Large intestine (tissue), 3 donors: ENCODE results near the gene RPH3AL. TPM values are rescaled to one million over a fixed set of nuclear protein-coding genes. Genes with fewer than 3 reads are reported as not detected.

Source experiments
- DNase-seq, 2 donors: peaks; one replicate each; pipeline versions ENCODE4 v3.0.0 to v3.0.0-alpha.2; 2013
- H3K27ac ChIP-seq: one replicate; pipeline ENCODE4 v1.5.1; 2013; ENCODE audit warnings: low read length
- H3K27me3 ChIP-seq: 2 replicates; pipeline ENCODE4 v1.6.1; 2013; ENCODE audit warnings: low read length; ENCODE audit not compliant: control insufficient read depth, insufficient read depth
- H3K36me3 ChIP-seq: 2 replicates; pipeline ENCODE4 v1.6.1; 2013; ENCODE audit warnings: low read length; ENCODE audit not compliant: control insufficient read depth, insufficient read depth
- H3K4me1 ChIP-seq: one replicate; pipeline ENCODE4 v1.6.1; 2013; ENCODE audit warnings: low read length; ENCODE audit not compliant: control insufficient read depth, insufficient read depth
- H3K4me3 ChIP-seq: one replicate; pipeline ENCODE4 v1.5.1; 2013; ENCODE audit warnings: low read length
- H3K9me3 ChIP-seq: one replicate; pipeline ENCODE4 v1.6.1; 2013; ENCODE audit warnings: mild to moderate bottlenecking, low read depth, low read length, moderate library complexity; ENCODE audit not compliant: control insufficient read depth
- WGBS: methylation state at CpG from one replicate; pipeline ENCODE4 v1.1.5; 2013; ENCODE audit warnings: low lambda C conversion rate; ENCODE audit not compliant: insufficient coverage; 5-methylcytosine and 5-hydroxymethylcytosine counted together
- polyA plus RNA-seq: library from polyadenylated mRNA; unstranded; fragments of 120-200 nt; gene quantifications from one replicate; pipeline ENCODE4 v1.2.1, GENCODE V29; 2013

Gene RPH3AL
- polyA plus RNA-seq, 1 donor: 8.2 TPM

DNA sequence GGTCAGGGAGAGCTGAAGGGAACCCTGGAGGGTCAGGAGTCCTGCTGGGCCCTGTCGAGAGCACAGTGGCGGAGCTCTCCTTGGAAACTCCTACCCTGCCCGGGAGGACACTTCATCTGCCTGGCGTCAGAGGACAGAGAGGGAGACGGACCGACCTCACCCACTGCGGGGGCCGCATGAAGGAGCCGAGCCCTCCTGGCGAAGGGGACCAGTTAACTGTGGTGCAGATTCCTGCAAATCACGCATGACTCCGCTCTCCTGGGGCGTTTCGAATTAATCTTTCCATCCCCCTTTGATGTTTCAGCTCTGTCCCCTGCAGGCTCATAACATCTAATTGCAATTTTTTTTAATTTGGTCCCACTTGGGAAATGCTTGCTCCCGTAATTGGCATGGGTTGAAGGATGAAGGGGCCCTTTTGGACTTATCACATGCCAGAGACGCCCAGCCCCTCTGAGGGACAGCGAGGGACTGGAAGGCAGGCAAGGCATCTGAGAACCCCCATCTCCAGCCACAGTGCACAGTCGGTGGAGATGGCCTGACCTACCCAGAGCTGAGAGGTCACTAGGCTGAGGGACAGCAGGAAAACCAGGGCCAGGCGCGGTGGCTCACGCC, 26.5 kb downstream of the RPH3AL start:
- 90% methylated on average over 2 of the region's 21 CpGs for WGBS
- Histone ChIP-seq H3K27ac (no peak overlapping the region), H3K4me3 (no peak overlapping the region), H3K36me3 (peaks cover 2% of the 10 kb centered on the region), H3K9me3 (peaks cover 4% of the 10 kb centered on the region), H3K4me1 (no peaks in the 10 kb centered on the region), H3K27me3 (no peaks in the 10 kb centered on the region)
- no peak for DNase-seq

- Histone ChIP-seq H3K27ac (no peak overlapping the region), H3K27me3 (no peaks in the 10 kb centered on the region), H3K36me3 (peaks cover 2% of the 10 kb centered on the region), H3K9me3 (peaks cover 4% of the 10 kb centered on the region), H3K4me1 (no peaks in the 10 kb centered on the region), H3K4me3 (no peak overlapping the region)
- WGBS: 100% methylated on average over 1 of the region's 13 CpGs
- no peak for DNase-seq
Measured at GRCh38 chr17:325270-326009, 27.2 kb downstream of the RPH3AL start.

DNA sequence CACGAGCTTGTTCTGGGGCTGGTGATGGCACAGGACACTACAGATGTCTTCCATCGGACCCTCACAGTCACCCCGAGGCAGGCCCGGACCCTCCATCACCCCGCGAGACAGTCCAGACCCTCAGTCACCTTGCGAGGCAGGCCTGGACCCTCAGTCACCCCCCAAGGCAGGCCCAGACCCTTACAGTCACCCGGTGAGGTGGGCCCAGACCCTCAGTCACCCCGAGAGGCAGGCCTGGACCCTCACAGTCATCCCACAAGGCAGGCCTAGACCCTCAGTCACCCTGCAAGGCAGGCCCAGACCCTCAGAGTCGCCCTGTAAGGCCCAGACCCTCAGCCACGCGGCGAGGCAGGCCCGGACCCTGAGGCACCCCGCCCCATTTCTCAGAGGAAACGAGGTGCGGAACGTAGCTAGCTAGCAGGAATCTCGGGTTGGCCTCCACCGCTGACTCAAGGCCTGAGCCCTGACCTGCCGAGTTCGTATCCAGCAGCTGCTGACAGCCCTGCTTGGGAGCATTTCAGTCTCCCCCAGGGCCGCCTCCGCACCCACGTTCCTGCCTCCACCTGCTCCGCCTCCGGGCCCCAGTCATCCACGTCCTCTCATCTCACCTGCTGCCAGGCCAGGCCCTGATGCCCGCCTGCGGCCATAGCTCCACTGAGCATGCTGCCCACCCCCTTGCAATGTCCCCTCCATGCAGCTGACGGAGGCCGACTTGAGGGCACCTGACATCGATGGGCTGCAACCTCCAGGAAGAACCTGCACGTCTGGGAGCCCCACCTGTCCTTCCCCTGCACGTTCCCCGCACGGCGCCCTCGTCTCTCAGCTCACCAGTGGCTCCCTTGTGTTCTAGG, 28.7 kb downstream of the RPH3AL start:
- DNase-seq: no peak
- no peak overlapping the region for H3K27ac ChIP-seq
- H3K27me3 ChIP-seq: no peaks in the 10 kb centered on the region
- peaks cover 4% of the 10 kb centered on the region for H3K9me3 ChIP-seq
- WGBS: no CpG with 5 or more reads among the region's 39 CpGs
- no peak overlapping the region for H3K4me3 ChIP-seq
- H3K36me3 ChIP-seq: peaks cover 6% of the 10 kb centered on the region
- H3K4me1 ChIP-seq: no peaks in the 10 kb centered on the region

GRCh38 chr17:323181-323580, 29.4 kb downstream of the RPH3AL start:
- WGBS: no CpG with 5 or more reads among the region's 8 CpGs
- peaks cover 7% of the 10 kb centered on the region for H3K36me3 ChIP-seq
- no peak for DNase-seq

GRCh38 chr17:322006-322780, 30.4 kb downstream of the RPH3AL start:
- Histone ChIP-seq H3K9me3 (peaks cover 4% of the 10 kb centered on the region), H3K27ac (no peak overlapping the region), H3K4me1 (no peaks in the 10 kb centered on the region), H3K27me3 (no peaks in the 10 kb centered on the region), H3K36me3 (peaks cover 8% of the 10 kb centered on the region), H3K4me3 (no peak overlapping the region)
- no CpG with 5 or more reads among the region's 27 CpGs for WGBS
- no peak for DNase-seq

More at GRCh38 chr17:323181-323580, 29.4 kb downstream of the RPH3AL start:
- no peak overlapping the region for H3K27ac ChIP-seq
- H3K4me1 ChIP-seq: no peaks in the 10 kb centered on the region
- H3K4me3 ChIP-seq: no peak overlapping the region
- H3K27me3 ChIP-seq: no peaks in the 10 kb centered on the region
- peaks cover 4% of the 10 kb centered on the region for H3K9me3 ChIP-seq

DNA sequence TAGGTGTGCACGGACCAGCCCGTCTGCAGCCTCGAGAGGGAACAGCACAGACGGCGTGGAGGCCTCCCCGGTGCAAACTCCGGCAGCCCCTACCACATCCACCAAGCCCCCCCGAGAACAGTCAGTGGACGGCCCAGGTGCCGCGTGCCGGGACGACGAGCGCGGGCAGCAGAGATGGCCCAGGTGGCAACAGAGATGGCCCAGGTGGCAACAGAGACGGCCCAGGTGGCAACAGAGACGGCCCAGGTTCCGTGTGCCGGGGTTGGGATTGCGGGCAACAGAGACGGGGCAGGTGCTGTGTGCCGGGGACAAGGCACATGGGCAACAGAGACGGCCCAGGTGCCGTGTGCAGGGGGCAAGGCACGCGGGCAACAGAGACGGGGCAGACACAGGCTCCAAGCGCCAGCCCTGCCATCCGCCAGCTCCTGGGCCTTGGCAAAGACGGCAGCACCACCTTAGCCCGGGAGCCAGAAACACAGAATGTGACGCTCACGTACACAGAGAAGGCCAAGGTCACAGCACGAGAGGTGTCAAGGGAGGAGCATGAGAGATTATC, 31.1 kb downstream of the RPH3AL start:
- DNase-seq: no peak

GRCh38 chr17:320809-321385, 31.7 kb downstream of the RPH3AL start:
- no peaks in the 10 kb centered on the region for H3K4me1 ChIP-seq
- peaks cover 8% of the 10 kb centered on the region for H3K36me3 ChIP-seq
- no peak overlapping the region for H3K27ac ChIP-seq
- H3K27me3 ChIP-seq: no peaks in the 10 kb centered on the region
- no peak for DNase-seq
- WGBS: no CpG with 5 or more reads among the region's 25 CpGs
- no peak overlapping the region for H3K4me3 ChIP-seq
- H3K9me3 ChIP-seq: peaks cover 4% of the 10 kb centered on the region

More for the DNA sequence above, 31.1 kb downstream of the RPH3AL start:
- no peak overlapping the region for H3K4me3 ChIP-seq
- H3K27me3 ChIP-seq: no peaks in the 10 kb centered on the region
- no peaks in the 10 kb centered on the region for H3K4me1 ChIP-seq
- H3K27ac ChIP-seq: no peak overlapping the region
- peaks cover 4% of the 10 kb centered on the region for H3K9me3 ChIP-seq
- WGBS: 33% methylated on average over 1 of the region's 35 CpGs
- H3K36me3 ChIP-seq: peaks cover 8% of the 10 kb centered on the region

DNA sequence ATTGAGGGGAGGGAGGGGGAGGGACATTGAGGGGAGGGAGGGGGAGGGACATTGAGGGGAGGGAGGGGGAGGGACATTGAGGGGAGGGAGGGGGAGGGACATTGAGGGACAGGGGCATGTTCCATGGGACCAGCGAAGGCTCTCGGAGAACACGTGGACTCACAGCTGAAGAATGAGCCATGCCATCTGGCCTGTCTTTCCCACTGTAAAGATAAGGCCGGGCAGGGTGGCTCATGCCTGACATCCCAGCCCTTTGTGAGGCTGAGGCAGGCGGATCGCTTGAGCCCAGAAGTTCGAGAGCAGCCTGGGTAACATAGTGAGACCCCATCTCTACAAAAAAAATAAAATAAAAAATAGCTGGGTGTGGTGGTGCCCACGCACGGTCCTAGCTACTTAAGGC, 32.5 kb downstream of the RPH3AL start:
- WGBS: no CpG with 5 or more reads among the region's 9 CpGs
- no peak for DNase-seq
- Histone ChIP-seq H3K4me1 (no peaks in the 10 kb centered on the region), H3K27ac (no peak overlapping the region), H3K9me3 (peaks cover 8% of the 10 kb centered on the region), H3K27me3 (no peaks in the 10 kb centered on the region), H3K4me3 (no peak overlapping the region), H3K36me3 (peaks cover 6% of the 10 kb centered on the region)

- Histone ChIP-seq H3K9me3 (peaks cover 9% of the 10 kb centered on the region), H3K36me3 (peaks cover 6% of the 10 kb centered on the region), H3K27ac (no peak overlapping the region), H3K4me3 (no peak overlapping the region), H3K4me1 (no peaks in the 10 kb centered on the region), H3K27me3 (no peaks in the 10 kb centered on the region)
- DNase-seq: no peak
- no CpG with 5 or more reads among the region's 12 CpGs for WGBS
Measured at GRCh38 chr17:319266-319665, 33.3 kb downstream of the RPH3AL start.
